NT2/D1 (cell line): ENCODE data around the gene ANK2.
A peak's percentile ranks its signal among the peaks of the same experiment; 100 is the strongest.

ENCODE experiments used
- DNase-seq: peaks from one replicate; pipeline ENCODE4 v3.0.0-alpha.2; 2011; ENCODE audit warnings: low read depth, low spot score
- H3K27me3 ChIP-seq: 2 replicates; pipeline ENCODE4 v1.6.0; 2011; ENCODE audit warnings: mild to moderate bottlenecking; ENCODE audit not compliant: insufficient read length, insufficient read depth
- H3K36me3 ChIP-seq: 2 replicates; pipeline ENCODE4 v1.6.1; 2011; ENCODE audit warnings: mild to moderate bottlenecking, low read length, mixed read lengths; ENCODE audit not compliant: insufficient read depth, insufficient read length
- H3K4me1 ChIP-seq: 2 replicates; pipeline ENCODE4 v1.5.1; 2011; ENCODE audit not compliant: insufficient read depth, insufficient read length
- H3K4me3 ChIP-seq: 2 replicates; pipeline ENCODE4 v1.5.1; 2011; ENCODE audit warnings: low read depth; ENCODE audit not compliant: insufficient read length
- H3K9ac ChIP-seq: 2 replicates; pipeline ENCODE4 v1.6.0; 2011; ENCODE audit warnings: low read depth; ENCODE audit not compliant: insufficient read length
- H3K9me3 ChIP-seq: 2 replicates; pipeline ENCODE4 v1.5.1; 2011; ENCODE audit warnings: mild to moderate bottlenecking, low read length; ENCODE audit not compliant: insufficient read depth
- SUZ12 ChIP-seq: IDR thresholded peaks from 2 replicates; pipeline ENCODE4 v1.6.1; 2011; ENCODE audit not compliant: insufficient read length, insufficient read depth; ENCODE audit errors: extremely low read depth
- YY1 ChIP-seq: IDR thresholded peaks from 2 replicates; pipeline ENCODE4 v1.6.1; 2011; ENCODE audit not compliant: insufficient read length, insufficient read depth
- ZNF274 ChIP-seq: IDR thresholded peaks from 2 replicates; pipeline ENCODE4 v1.6.1; 2011; ENCODE audit warnings: mild to moderate bottlenecking, low read depth, low read length

Gene ANK2

DNA sequence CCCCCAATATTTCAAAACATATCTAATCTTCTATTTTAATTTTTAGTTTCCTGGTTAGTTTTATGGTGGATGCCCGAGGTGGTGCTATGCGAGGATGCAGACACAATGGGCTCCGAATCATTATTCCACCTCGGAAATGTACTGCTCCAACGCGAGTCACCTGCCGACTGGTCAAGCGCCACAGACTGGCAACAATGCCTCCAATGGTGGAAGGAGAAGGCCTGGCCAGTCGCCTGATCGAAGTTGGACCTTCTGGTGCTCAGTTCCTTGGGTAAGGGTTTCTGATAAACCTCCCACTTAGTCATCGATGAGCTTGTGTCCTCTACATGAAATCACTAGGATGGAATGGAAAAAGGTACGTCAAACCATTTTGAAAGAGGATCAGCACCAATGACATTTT lies 280.7 kb downstream of the ANK2 start:
- H3K4me3 ChIP-seq = no peak overlapping the region
- no peak for DNase-seq
- no peak for TF ChIP-seq ZNF274
- TF ChIP-seq YY1 = no peak
- TF ChIP-seq SUZ12 = no peak
- H3K36me3 ChIP-seq = peaks cover 13% of the 10 kb centered on the region
- H3K4me1 ChIP-seq = no peaks in the 10 kb centered on the region
- no peaks in the 10 kb centered on the region for H3K9me3 ChIP-seq
- no peaks in the 10 kb centered on the region for H3K27me3 ChIP-seq
- no peak overlapping the region for H3K9ac ChIP-seq

GRCh38 chr4:113331811-113332210 lies 282.4 kb downstream of the ANK2 start:
- Histone ChIP-seq H3K27me3 (no peaks in the 10 kb centered on the region), H3K36me3 (peaks cover 13% of the 10 kb centered on the region), H3K4me3 (no peak overlapping the region), H3K4me1 (no peaks in the 10 kb centered on the region), H3K9ac (no peak overlapping the region), H3K9me3 (no peaks in the 10 kb centered on the region)
- TF ChIP-seq ZNF274 = no peak
- peak; percentile 8 for DNase-seq

DNA sequence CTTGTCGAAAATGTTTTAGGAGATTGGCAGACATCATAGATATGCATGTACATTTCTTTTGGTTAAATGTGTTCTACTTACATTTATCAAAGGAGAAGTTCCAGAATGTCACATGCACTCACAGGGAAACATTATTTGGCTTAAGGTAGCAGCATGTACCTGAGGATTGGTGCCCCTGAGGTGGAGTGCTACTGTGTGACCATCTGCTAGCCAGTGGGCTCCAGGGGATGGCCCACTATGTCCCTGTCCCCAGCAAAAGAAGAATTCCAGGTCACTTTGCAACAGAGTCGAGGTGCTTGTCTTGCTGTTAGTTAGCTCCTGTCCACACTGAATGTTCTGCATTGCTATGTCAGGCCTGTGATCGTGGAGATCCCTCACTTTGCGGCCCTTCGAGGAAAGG lies 283.2 kb downstream of the ANK2 start:
- Histone ChIP-seq H3K9ac (no peak overlapping the region), H3K27me3 (no peaks in the 10 kb centered on the region), H3K9me3 (no peaks in the 10 kb centered on the region), H3K4me3 (no peak overlapping the region), H3K36me3 (peaks cover 13% of the 10 kb centered on the region), H3K4me1 (no peaks in the 10 kb centered on the region)
- DNase-seq = no peak
- TF ChIP-seq SUZ12 (no peak), YY1 (no peak), ZNF274 (no peak)

GRCh38 chr4:113335746-113336145 lies 286.3 kb downstream of the ANK2 start:
- Histone ChIP-seq H3K4me3 (no peak overlapping the region), H3K9ac (no peak overlapping the region), H3K9me3 (no peaks in the 10 kb centered on the region), H3K4me1 (no peaks in the 10 kb centered on the region), H3K27me3 (no peaks in the 10 kb centered on the region), H3K36me3 (peaks cover 6% of the 10 kb centered on the region)
- no peak for DNase-seq
- TF ChIP-seq SUZ12 (no peak), ZNF274 (no peak), YY1 (no peak)

- no peak for DNase-seq
- Histone ChIP-seq H3K27me3 (no peaks in the 10 kb centered on the region), H3K36me3 (peaks cover 4% of the 10 kb centered on the region), H3K4me1 (no peaks in the 10 kb centered on the region), H3K4me3 (no peak overlapping the region), H3K9me3 (no peaks in the 10 kb centered on the region), H3K9ac (no peak overlapping the region)
- TF ChIP-seq YY1 (no peak), ZNF274 (no peak), SUZ12 (no peak)
These were observed 287.1 kb downstream of the ANK2 start for GRCh38 chr4:113336556-113336955.

GRCh38 chr4:113339430-113339813 lies 290.0 kb downstream of the ANK2 start:
- TF ChIP-seq YY1 = no peak
- no peak for TF ChIP-seq SUZ12
- TF ChIP-seq ZNF274 = no peak
- H3K4me1 ChIP-seq = no peaks in the 10 kb centered on the region

DNA sequence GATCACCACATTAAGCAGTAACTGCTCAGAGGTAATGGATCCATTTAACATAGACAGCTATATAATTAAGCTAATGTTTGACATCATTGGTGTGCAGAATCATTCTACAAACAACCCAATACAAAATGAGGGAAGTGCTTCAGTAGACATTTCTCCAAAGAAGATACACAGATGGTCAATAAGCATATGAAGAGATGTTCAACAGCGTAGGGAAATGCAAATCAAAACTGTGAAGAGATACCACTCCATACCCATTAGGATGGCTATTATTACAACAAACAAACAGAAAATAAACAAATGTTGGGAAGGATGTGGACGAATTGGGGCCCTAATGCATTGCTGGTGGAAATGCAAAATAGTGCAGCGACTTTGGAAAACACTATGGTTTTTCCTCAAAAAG lies 294.6 kb downstream of the ANK2 start:
- no peak for TF ChIP-seq YY1
- TF ChIP-seq SUZ12 = no peak
- Histone ChIP-seq H3K9me3 (no peaks in the 10 kb centered on the region), H3K4me3 (no peak overlapping the region)

More at GRCh38 chr4:113339430-113339813, 290.0 kb downstream of the ANK2 start:
- DNase-seq = no peak
- no peaks in the 10 kb centered on the region for H3K27me3 ChIP-seq
- no peaks in the 10 kb centered on the region for H3K36me3 ChIP-seq
- H3K4me3 ChIP-seq = no peak overlapping the region
- no peaks in the 10 kb centered on the region for H3K9me3 ChIP-seq
- no peak overlapping the region for H3K9ac ChIP-seq

GRCh38 chr4:113347245-113347644 lies 297.8 kb downstream of the ANK2 start:
- Histone ChIP-seq H3K9ac (no peak overlapping the region), H3K36me3 (no peaks in the 10 kb centered on the region), H3K9me3 (no peaks in the 10 kb centered on the region), H3K4me3 (no peak overlapping the region), H3K27me3 (no peaks in the 10 kb centered on the region), H3K4me1 (no peaks in the 10 kb centered on the region)
- TF ChIP-seq ZNF274 (no peak), YY1 (no peak), SUZ12 (no peak)
- DNase-seq = no peak

More for the DNA sequence above, 294.6 kb downstream of the ANK2 start:
- Histone ChIP-seq H3K4me1 (no peaks in the 10 kb centered on the region), H3K9ac (no peak overlapping the region), H3K27me3 (no peaks in the 10 kb centered on the region), H3K36me3 (no peaks in the 10 kb centered on the region)
- DNase-seq = no peak
